SH-SY5Y (cell line): ENCODE data around the gene KBTBD13.

Experiments
- GATA2 ChIP-seq: IDR thresholded peaks from 2 replicates; pipeline ENCODE4 v1.6.1; 2011; ENCODE audit warnings: mild to moderate bottlenecking, low read depth, low read length
- GATA3 ChIP-seq: IDR thresholded peaks from 2 replicates; pipeline ENCODE4 v1.6.1; 2011; ENCODE audit warnings: low read depth, mild to moderate bottlenecking, low read length, moderate library complexity

- TF ChIP-seq GATA3 (no peak), GATA2 (no peak)
These were observed 29.6 kb downstream of the KBTBD13 start for GRCh38 chr15:65106011-65106590.
